ENCODE measurements around the gene RUVBL1.

- TF ChIP-seq CTCF (IDR thresholded peaks at IDR 0.05; ENCODE audit: poor library complexity), result no peak
- TF ChIP-seq EZH2 (IDR thresholded peaks at IDR 0.05; ENCODE audit: borderline replicate concordance), result no peak
- no peak for TF ChIP-seq EZH2phosphoT487 (IDR thresholded peaks at IDR 0.05; ENCODE audit: low read depth, severe bottlenecking, unreplicated experiment)
These were observed 15.8 kb downstream of the RUVBL1 start for GRCh38 chr3:128107834-128108233.

Measured in hepatocyte (in vitro differentiated cells).